Mammary epithelial cell (primary cell): ENCODE results near the gene CHI3L1.

Experiments used
- EZH2 ChIP-seq: IDR thresholded peaks from 2 replicates; pipeline ENCODE4 v1.6.1; 2012; ENCODE audit warnings: low read length, inconsistent platforms, borderline replicate concordance
- TF ChIP-seq, protein P1 (sequence below), 2 donors: IDR thresholded peaks in 1 of 2; conservative IDR thresholded peaks in 1 of 2; 2 replicates each; pipeline ENCODE4 v1.5.1; 2011 to 2012; ENCODE audit warnings: inconsistent platforms in 2 of 2, low read length in 2 of 2, mild to moderate bottlenecking in 2 of 2, control low read depth in 1 of 2, low read depth in 1 of 2; ENCODE audit not compliant: insufficient read depth in 1 of 2; ENCODE audit errors: extremely low read depth in 1 of 2

DNA sequence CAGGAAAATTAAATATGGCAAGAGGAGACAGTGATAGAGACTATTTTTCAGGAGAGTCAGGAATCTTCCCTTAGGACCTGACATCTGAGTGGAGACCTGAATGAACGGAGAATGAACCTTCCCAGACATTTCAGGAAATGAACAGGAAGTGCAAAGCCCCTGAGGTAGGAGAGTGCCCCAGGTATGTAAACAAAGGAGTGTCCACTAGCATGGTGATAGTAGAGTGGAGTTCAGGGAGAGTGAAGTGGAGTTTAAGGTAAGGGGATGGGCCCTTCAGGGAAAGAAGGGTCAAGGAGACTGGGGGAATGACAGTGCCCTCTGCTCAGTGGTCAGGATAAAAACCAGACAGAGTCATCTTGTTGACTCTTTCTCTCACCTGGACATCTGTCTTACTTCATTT lies 30.2 kb downstream of the CHI3L1 start:
- TF ChIP-seq, protein P1, sequence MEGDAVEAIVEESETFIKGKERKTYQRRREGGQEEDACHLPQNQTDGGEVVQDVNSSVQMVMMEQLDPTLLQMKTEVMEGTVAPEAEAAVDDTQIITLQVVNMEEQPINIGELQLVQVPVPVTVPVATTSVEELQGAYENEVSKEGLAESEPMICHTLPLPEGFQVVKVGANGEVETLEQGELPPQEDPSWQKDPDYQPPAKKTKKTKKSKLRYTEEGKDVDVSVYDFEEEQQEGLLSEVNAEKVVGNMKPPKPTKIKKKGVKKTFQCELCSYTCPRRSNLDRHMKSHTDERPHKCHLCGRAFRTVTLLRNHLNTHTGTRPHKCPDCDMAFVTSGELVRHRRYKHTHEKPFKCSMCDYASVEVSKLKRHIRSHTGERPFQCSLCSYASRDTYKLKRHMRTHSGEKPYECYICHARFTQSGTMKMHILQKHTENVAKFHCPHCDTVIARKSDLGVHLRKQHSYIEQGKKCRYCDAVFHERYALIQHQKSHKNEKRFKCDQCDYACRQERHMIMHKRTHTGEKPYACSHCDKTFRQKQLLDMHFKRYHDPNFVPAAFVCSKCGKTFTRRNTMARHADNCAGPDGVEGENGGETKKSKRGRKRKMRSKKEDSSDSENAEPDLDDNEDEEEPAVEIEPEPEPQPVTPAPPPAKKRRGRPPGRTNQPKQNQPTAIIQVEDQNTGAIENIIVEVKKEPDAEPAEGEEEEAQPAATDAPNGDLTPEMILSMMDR (conservative IDR thresholded peaks at IDR 0.05 in 1 of 2, IDR thresholded peaks at IDR 0.05 in 1 of 2; ENCODE audit: extremely low read depth in 1 of 2, insufficient read depth in 1 of 2, low read depth in 1 of 2, low read length in 2 of 2), result no peak
- no peak for TF ChIP-seq EZH2
